Caki2 (cell line): ENCODE measurements around the gene TMEM223. TPM values are rescaled to one million over a fixed set of nuclear protein-coding genes. Genes with fewer than 3 reads are reported as not detected.

Experiments used
- DNase-seq: peaks from one replicate; pipeline ENCODE4 v3.0.0-alpha.2; 2015; ENCODE audit warnings: low read depth
- in situ Hi-C: cut with HindIII; loops from 2 replicates; pipeline ENCODE4 v1.10.0; 2016; ENCODE audit warnings: low sequenced_read_pairs, low pct_unique_long_range_greater_than_20kb, mixed read lengths
- total RNA-seq: library from RNA; depleted of rRNA; stranded (reverse); fragments of >200 nt; shearing (Covaris generic); gene quantifications from 2 replicates; pipeline ENCODE4 v1.2.3, GENCODE V29; 2014; ENCODE audit warnings: low replicate concordance

TMEM223 gene
- total RNA-seq, 1 experiment from 2014 or later = 42.0 TPM

- in situ Hi-C loops = no loop called here
- peak; percentile 88 for DNase-seq
Measured at GRCh38 chr11:62805076-62805892, 13.5 kb upstream of the TMEM223 start, which contains the start of gene NXF1. NXF1 (minus strand) TSS chr11:62805440; CDS start chr11:62805356, 84 bp downstream.

GRCh38 chr11:62804310-62805075 lies 12.7 kb upstream of the TMEM223 start:
- in situ Hi-C loops = no loop called here
- no peak for DNase-seq

- in situ Hi-C loops = no loop called here
- DNase-seq = no peak
Measured at GRCh38 chr11:62801071-62801470, 9.3 kb upstream of the TMEM223 start.

DNA sequence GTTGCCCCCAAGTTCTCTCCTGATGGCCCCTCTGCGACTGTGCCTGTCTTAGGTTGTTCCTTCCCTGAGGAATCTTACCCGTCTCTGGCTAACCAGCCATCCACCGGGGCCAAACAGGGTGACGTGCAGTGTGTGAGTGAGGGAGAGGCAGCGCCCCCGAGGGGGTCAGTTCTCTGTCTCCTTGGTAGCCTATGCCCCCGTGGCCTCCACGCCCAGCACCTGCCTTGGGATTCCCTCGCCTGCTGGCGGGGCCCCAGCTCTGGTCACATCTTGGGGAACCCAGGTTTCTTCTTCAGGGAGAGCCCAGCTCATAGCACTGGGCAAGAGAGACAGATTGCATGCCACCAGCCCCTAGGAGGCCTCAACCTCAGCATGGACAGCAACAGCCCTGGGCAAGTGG lies 7.7 kb upstream of the TMEM223 start:
- in situ Hi-C loops = no loop called here

DNA sequence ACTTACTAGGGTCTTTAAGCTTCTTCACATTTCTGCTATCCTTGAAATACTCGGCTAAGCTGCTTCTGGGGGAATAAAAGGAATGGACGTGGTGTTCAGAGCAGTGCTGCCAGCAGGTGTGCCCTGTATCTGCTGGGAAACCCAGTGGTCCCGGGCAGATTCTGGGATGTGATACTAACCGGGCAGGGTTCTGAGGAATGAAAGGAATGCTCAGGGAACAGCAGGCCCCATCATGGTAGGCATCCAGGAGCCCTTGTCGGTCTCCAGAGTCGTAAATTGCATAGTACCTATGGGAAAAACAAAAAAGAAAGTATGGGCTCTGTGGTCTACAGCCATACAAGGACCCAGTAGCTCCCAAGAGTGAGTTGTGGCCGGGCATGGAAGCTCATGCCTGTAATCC lies 4.5 kb upstream of the TMEM223 start:
- in situ Hi-C loops = no loop called here

More for the DNA sequence above, 7.7 kb upstream of the TMEM223 start:
- DNase-seq = no peak

GRCh38 chr11:62794201-62794775 lies 2.5 kb upstream of the TMEM223 start:
- in situ Hi-C loops = no loop called here
- DNase-seq = no peak

More for the DNA sequence above, 4.5 kb upstream of the TMEM223 start:
- DNase-seq = no peak

DNA sequence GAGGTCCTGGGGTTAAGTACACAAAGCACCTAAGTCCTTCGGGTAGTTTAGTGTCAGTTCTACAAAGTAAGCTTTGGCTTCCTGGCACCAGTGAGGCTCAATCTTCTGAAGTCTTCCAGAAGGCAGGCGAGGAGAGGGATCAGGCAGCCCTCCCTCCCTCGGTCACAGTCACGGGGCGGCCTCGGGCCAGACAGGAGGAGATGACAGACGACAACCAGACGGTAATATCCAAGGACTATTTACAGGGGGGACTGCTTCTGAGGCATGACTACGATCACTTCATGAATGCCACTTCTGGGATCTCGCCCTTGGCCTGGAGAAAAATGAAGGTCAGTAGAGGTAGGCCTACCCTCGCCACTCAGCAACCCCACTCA lies 383 bp upstream of the TMEM223 start:
- DNase-seq = no peak
- in situ Hi-C loops = no loop called here

DNA sequence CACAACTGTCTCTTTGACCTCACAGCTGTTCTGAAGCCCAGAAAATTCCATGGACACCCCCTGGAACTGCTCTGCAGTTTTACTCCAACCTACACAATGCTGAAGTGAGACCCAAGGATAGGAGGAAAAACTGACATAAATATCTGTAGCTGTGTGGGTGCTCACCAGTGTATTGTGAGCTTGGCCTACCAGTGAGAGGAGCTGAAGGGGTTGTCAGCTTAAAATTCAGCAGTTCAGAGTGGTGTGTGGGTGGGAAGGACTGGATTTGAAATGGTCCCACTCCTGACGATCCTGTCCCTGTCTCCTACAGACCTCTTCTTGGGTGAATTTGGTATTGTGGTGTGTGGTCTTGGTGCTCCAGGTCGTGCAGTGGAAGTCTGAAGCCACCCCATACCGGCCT lies 2.2 kb downstream of the TMEM223 start:
- DNase-seq = no peak
- in situ Hi-C loops = no loop called here

DNA sequence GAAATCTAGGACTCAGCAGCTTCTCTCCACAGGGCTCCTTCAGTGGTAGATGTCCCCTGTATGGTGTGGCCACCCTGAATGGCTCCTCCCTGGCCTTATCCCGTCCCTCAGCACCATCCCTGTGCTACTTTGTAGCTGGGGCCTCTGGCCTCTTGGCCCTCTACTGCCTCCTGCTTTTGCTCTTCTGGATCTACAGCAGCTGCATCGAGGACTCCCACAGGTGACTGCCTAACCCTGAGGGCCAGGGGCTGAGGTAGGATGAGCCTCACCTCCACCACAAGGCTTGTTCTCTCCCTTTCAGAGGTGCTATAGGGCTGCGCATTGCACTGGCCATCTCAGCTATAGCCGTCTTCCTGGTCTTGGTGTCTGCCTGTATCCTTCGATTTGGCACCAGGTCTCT lies 2.8 kb downstream of the TMEM223 start:
- DNase-seq = no peak
- in situ Hi-C loops = no loop called here

DNA sequence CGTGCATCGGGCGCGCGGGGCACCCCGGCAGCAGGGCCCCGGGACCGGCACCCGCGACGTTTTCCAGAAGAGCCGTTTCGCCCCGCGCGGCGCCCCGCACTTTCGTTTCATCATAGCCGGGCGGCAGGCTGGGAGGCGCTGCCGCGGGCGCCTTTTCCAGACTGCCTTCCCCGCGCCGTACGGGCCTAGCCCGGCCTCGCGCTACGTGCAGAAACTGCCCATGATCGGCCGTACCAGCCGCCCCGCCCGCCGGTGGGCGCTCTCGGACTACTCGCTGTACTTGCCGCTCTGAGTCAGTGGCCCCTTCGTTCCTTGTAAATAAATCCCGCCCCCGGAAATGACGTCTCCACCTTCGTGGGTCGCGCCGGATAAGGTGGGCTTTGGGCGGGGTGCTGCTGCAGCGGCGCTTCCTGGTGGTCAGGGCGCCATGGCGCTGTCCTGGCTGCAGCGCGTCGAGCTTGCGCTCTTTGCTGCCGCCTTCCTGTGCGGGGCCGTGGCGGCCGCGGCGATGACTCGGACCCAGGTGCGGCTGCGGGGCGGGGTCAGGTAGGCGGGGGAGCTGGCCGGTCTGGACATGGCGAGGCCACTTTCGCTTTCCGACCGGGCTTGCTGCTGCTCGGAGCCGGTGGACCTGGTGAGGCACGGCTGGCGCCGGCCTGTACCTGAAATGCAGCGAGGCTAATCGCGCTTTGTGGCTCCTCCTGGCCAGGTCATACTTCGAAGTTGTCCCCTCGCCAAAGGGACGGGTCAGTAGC lies 4.6 kb downstream of the TMEM223 start, which contains the start of gene TMEM179B:
TMEM179B (plus strand) TSS at position 398 of the 755 bp plus-strand sequence; CDS start at position 428, 30 bp downstream.
- DNase-seq = peak; percentile 95
- in situ Hi-C loops = no loop called here

GRCh38 chr11:62786318-62787004 lies 5.3 kb downstream of the TMEM223 start:
- DNase-seq = peak; percentile 87
- in situ Hi-C loops = no loop called here

DNA sequence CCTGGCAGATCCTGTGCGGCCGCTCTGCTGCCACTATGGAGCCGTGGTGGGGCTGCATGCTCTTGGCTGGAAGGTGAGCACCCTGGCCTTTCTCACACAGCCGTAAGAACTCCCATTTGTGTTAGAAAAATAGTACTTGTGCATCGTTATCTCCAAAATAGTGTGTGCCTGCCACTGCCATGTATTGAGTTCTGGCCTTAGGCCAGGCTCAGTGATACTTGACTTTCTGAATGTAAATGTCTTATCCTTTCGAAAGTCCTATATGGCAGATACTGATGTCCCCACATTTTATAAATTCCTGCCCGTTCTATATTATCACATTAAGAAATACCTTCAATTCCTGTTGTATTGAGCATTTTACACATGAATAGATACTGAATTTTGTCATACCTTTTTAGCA lies 9.1 kb downstream of the TMEM223 start:
- DNase-seq = no peak
- in situ Hi-C loops = no loop called here

- DNase-seq = no peak
- in situ Hi-C loops = no loop called here
Measured at GRCh38 chr11:62778441-62778840, 13.4 kb downstream of the TMEM223 start.

- no peak for DNase-seq
- in situ Hi-C loops = no loop called here
Measured at GRCh38 chr11:62777389-62777788, 14.4 kb downstream of the TMEM223 start.

DNA sequence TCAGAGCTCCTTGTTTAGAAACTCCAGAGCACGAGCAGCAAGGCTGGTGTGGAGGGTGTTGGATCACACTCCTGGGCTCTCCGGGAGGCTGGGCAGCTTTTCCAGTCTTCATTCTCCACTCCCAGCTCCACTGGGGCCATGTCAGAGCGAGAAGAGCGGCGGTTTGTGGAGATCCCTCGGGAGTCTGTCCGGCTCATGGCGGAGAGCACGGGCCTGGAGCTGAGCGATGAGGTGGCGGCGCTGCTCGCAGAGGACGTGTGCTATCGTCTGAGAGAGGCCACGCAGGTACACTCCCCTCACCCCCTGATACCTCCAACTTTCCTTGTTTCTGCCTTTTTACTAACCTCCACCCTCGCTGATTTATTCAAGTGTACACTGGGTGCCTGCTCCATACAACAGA lies 16.2 kb downstream of the TMEM223 start:
- no peak for DNase-seq
- in situ Hi-C loops = no loop called here

DNA sequence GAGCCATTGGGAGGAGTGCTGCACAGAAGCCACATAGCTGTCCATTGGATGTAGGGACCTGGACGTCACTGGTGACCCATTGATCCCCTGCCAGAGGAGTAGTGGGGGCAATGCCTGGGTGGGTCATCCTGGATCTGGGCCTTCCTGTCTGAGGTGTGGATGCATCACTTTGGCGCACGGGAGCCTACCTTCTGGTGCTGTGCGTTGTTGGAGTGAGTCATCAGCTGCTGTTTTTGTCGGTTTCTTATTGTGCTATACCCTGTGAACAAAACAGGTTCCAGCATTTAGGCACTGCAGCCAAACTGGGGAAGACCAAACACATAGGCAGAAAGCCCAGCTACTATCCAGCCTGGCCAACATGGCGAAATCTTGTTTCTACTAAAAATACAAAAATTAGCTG lies 17.4 kb downstream of the TMEM223 start:
- in situ Hi-C loops = no loop called here
- DNase-seq = no peak

- peak; percentile 95 for DNase-seq
- in situ Hi-C loops = no loop called here
Measured at GRCh38 chr11:62771144-62772021, 20.4 kb downstream of the TMEM223 start, which contains the start of gene TAF6L. TAF6L (plus strand) TSS chr11:62771396; CDS start chr11:62775784, 4,388 bp downstream.
